Activated naive CD4-positive, alpha-beta T cell treated with anti-CD3 and anti-CD28 coated beads, Interleukin-2, amount 50 U/mL, for 72 hours (primary cell): ENCODE measurements around the gene NIPAL1. TPM values are rescaled to one million over a fixed set of nuclear protein-coding genes. Genes with fewer than 3 reads are reported as not detected.
"Not testable (repeated sequence)": the region's sequence is repeated elsewhere in the genome, so short reads cannot be mapped to it uniquely, and the experiment has no call there.

Experiments
- ATAC-seq, 2 donors: fragments of 150-1000 bp; cut with Tn5 transposase; 2 replicates each; pipeline ENCODE4 v1.10.0; 2021; ENCODE audit warnings: mild to moderate bottlenecking in 2 of 2, moderate library complexity in 2 of 2
- DNase-seq, 2 donors: peaks; one replicate each; pipeline ENCODE4 v3.0.0; 2021 to 2022; ENCODE audit warnings: low spot score in 2 of 2
- H3K27ac Mint-ChIP-seq, 2 donors: one replicate each; pipeline ENCODE4 v1.8.0; 2022; ENCODE audit warnings: mild to moderate bottlenecking in 2 of 2, mixed read lengths in 2 of 2
- H3K36me3 Mint-ChIP-seq, 2 donors: one replicate each; pipeline ENCODE4 v1.8.0; 2022; ENCODE audit warnings: mixed read lengths in 2 of 2
- H3K9me3 Mint-ChIP-seq, 2 donors: one replicate each; pipeline ENCODE4 v1.8.0; 2022; ENCODE audit warnings: mixed read lengths in 2 of 2
- total RNA-seq, 2 donors: library from RNA; stranded (reverse); gene quantifications; one replicate each; pipeline ENCODE4 v1.2.3, GENCODE V29; 2022

NIPAL1 gene
- 1 to 10 TPM; 1.3 to 3.9 TPM for total RNA-seq

- H3K36me3 Mint-ChIP-seq, result no peaks in the 10 kb centered on the region
- DNase-seq (peak; percentile 74 to 78), ATAC-seq (peak; percentile 92)
- H3K9me3 Mint-ChIP-seq, result no peaks in the 10 kb centered on the region
- peak within 1 kb of the TSS in 1 of 2 donors; percentile 50 for H3K27ac Mint-ChIP-seq
Measured at GRCh38 chr4:48016141-48017107, at the start of gene NIPAL1, which contains the start of gene CNGA1. NIPAL1 (plus strand) TSS chr4:48016772; CDS start chr4:48016840, 68 bp downstream. CNGA1 (minus strand) TSS chr4:48016681; CDS start chr4:47952689, 63,992 bp downstream.

- Mint-ChIP-seq H3K36me3 (no peaks in the 10 kb centered on the region), H3K9me3 (no peaks in the 10 kb centered on the region), H3K27ac (no peak overlapping the region)
- no peak for ATAC-seq
- no peak for DNase-seq
Measured at GRCh38 chr4:47968847-47969246, 47.7 kb upstream of the NIPAL1 start.

- no peak for ATAC-seq
- no peaks in the 10 kb centered on the region for H3K36me3 Mint-ChIP-seq
- no peaks in the 10 kb centered on the region for H3K9me3 Mint-ChIP-seq
Measured at GRCh38 chr4:47972181-47972580, 44.4 kb upstream of the NIPAL1 start.

GRCh38 chr4:47972721-47973120 lies 43.9 kb upstream of the NIPAL1 start:
- ATAC-seq (no peak), DNase-seq (no peak)
- Mint-ChIP-seq H3K36me3 (no peaks in the 10 kb centered on the region), H3K9me3 (no peaks in the 10 kb centered on the region), H3K27ac (no peak overlapping the region)

More at GRCh38 chr4:47972181-47972580, 44.4 kb upstream of the NIPAL1 start:
- no peak for DNase-seq
- H3K27ac Mint-ChIP-seq, result no peak overlapping the region

GRCh38 chr4:47974566-47974965 lies 42.0 kb upstream of the NIPAL1 start:
- ATAC-seq (no peak), DNase-seq (no peak)
- H3K9me3 Mint-ChIP-seq, result no peaks in the 10 kb centered on the region
- no peaks in the 10 kb centered on the region for H3K36me3 Mint-ChIP-seq
- H3K27ac Mint-ChIP-seq, result no peak overlapping the region

GRCh38 chr4:47990145-47990544 lies 26.4 kb upstream of the NIPAL1 start:
- Mint-ChIP-seq H3K36me3 (peaks cover 9 to 17% of the 10 kb centered on the region in 2 donors), H3K9me3 (peaks cover 11 to 22% of the 10 kb centered on the region in 2 donors)
- no peak for DNase-seq

GRCh38 chr4:47992475-47992874 lies 24.1 kb upstream of the NIPAL1 start:
- not testable (repeated sequence) for H3K27ac Mint-ChIP-seq, DNase-seq, ATAC-seq
- Mint-ChIP-seq H3K9me3 (peaks cover 11 to 22% of the 10 kb centered on the region in 2 donors), H3K36me3 (peaks cover 9 to 17% of the 10 kb centered on the region in 2 donors)

More at GRCh38 chr4:47990145-47990544, 26.4 kb upstream of the NIPAL1 start:
- ATAC-seq, result no peak
- H3K27ac Mint-ChIP-seq, result no peak overlapping the region

GRCh38 chr4:47996021-47996420 lies 20.6 kb upstream of the NIPAL1 start:
- no peak for DNase-seq
- Mint-ChIP-seq H3K36me3 (peaks cover 9 to 11% of the 10 kb centered on the region in 2 donors), H3K9me3 (peaks cover 7 to 14% of the 10 kb centered on the region in 2 donors), H3K27ac (no peak overlapping the region)
- no peak for ATAC-seq

GRCh38 chr4:48002267-48002666 lies 14.3 kb upstream of the NIPAL1 start:
- Mint-ChIP-seq H3K36me3 (peaks cover 0 to 18% of the 10 kb centered on the region in 2 donors), H3K27ac (no peak overlapping the region), H3K9me3 (peaks cover 0 to 14% of the 10 kb centered on the region in 2 donors)
- ATAC-seq (no peak), DNase-seq (no peak)

GRCh38 chr4:48003568-48003967 lies 13.0 kb upstream of the NIPAL1 start:
- Mint-ChIP-seq H3K27ac (peak overlapping the region in 1 of 2 donors; percentile 44), H3K36me3 (peaks cover 0 to 18% of the 10 kb centered on the region in 2 donors)
- ATAC-seq, H3K9me3 Mint-ChIP-seq: not testable (repeated sequence)
- DNase-seq, result peak in 1 of 2 donors; percentile 21

GRCh38 chr4:48005781-48006180 lies 10.8 kb upstream of the NIPAL1 start:
- H3K9me3 Mint-ChIP-seq, result peaks cover 0 to 13% of the 10 kb centered on the region in 2 donors
- no peak for ATAC-seq

GRCh38 chr4:48008021-48008596 lies 8.5 kb upstream of the NIPAL1 start:
- DNase-seq (no peak), ATAC-seq (no peak)
- H3K9me3 Mint-ChIP-seq, result peaks cover 0 to 13% of the 10 kb centered on the region in 2 donors
- peaks cover 0 to 25% of the 10 kb centered on the region in 2 donors for H3K36me3 Mint-ChIP-seq
- no peak overlapping the region for H3K27ac Mint-ChIP-seq

More at GRCh38 chr4:48005781-48006180, 10.8 kb upstream of the NIPAL1 start:
- H3K36me3 Mint-ChIP-seq, result peaks cover 0 to 23% of the 10 kb centered on the region in 2 donors
- no peak overlapping the region for H3K27ac Mint-ChIP-seq
- DNase-seq, result no peak

GRCh38 chr4:48010906-48011305 lies 5.7 kb upstream of the NIPAL1 start:
- H3K27ac Mint-ChIP-seq, ATAC-seq: not testable (repeated sequence)
- peaks cover 0 to 11% of the 10 kb centered on the region in 2 donors for H3K36me3 Mint-ChIP-seq

GRCh38 chr4:48011722-48012121 lies 4.8 kb upstream of the NIPAL1 start:
- H3K9me3 Mint-ChIP-seq, result peaks cover 0 to 4% of the 10 kb centered on the region in 2 donors
- H3K27ac Mint-ChIP-seq, result no peak overlapping the region
- peaks cover 0 to 7% of the 10 kb centered on the region in 2 donors for H3K36me3 Mint-ChIP-seq
- ATAC-seq, result no peak
- DNase-seq, result no peak

More at GRCh38 chr4:48010906-48011305, 5.7 kb upstream of the NIPAL1 start:
- DNase-seq, H3K9me3 Mint-ChIP-seq: not testable (repeated sequence)

- peaks cover 0 to 4% of the 10 kb centered on the region in 2 donors for H3K9me3 Mint-ChIP-seq
- H3K36me3 Mint-ChIP-seq, result peaks cover 0 to 7% of the 10 kb centered on the region in 2 donors
- no peak for DNase-seq
- H3K27ac Mint-ChIP-seq, result no peak overlapping the region
- ATAC-seq, result no peak
Measured at GRCh38 chr4:48012824-48013223, 3.7 kb upstream of the NIPAL1 start.

GRCh38 chr4:48015216-48015615 lies 1.4 kb upstream of the NIPAL1 start:
- H3K36me3 Mint-ChIP-seq, result peaks cover 0 to 7% of the 10 kb centered on the region in 2 donors
- ATAC-seq, result no peak
- peaks cover 0 to 4% of the 10 kb centered on the region in 2 donors for H3K9me3 Mint-ChIP-seq
- H3K27ac Mint-ChIP-seq, result no peak overlapping the region
- no peak for DNase-seq

- peaks cover 0 to 4% of the 10 kb centered on the region in 2 donors for H3K36me3 Mint-ChIP-seq
- peak overlapping the region in 1 of 2 donors; percentile 50 for H3K27ac Mint-ChIP-seq
- no peak for DNase-seq
- H3K9me3 Mint-ChIP-seq, result peaks cover 0 to 1% of the 10 kb centered on the region in 2 donors
- ATAC-seq, result no peak
Measured at GRCh38 chr4:48015678-48016077, 894 bp upstream of the NIPAL1 start.
